ENCODE data around the gene LRRC23. TPM values are rescaled to one million over a fixed set of nuclear protein-coding genes. Genes with fewer than 3 reads are reported as not detected.

Gene LRRC23
- total and polyA plus RNA-seq, 2 donors (not counting 1 experiment from before 2014, with no cell fraction given) = 5.3 to 14.4 TPM

DNA sequence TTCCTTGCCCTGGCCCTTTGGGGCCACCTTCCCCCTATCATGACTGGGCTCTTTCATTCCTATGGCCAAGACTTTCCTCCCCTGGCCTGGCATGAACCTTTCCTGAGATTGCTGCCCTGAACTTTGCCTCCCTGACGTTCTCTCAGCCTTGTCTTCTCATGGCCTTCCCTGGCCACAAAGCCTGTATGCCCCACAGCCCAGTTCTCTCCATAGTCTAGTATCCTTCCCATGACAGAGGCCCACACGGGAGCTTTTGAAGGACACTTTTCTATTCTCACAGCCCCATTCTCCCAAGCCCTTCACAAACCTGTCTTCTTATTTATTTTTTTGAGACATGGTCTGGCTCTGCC, 34.5 kb downstream of the LRRC23 start:
- Histone ChIP-seq H3K4me3 (ENCODE audit: control extremely low read depth in 1 of 5, extremely low read depth in 1 of 5, insufficient read depth in 1 of 5, low read depth in 2 of 5, low read length in 4 of 5) (no peak overlapping the region), H2AFZ (ENCODE audit: insufficient read depth, low read depth, low read length, poor library complexity, severe bottlenecking) (no peak overlapping the region), H3K36me3 (replicated peaks in 1 of 2; ENCODE audit: control extremely low read depth in 1 of 2, control insufficient read depth in 1 of 2, extremely low read depth in 1 of 2, insufficient read depth in 2 of 2, low read length in 1 of 2) (peaks cover 0 to 13% of the 10 kb centered on the region in 2 experiments), H3K79me2 (ENCODE audit: control insufficient read depth, insufficient read depth, low read length) (peaks cover 20% of the 10 kb centered on the region), H3K27me3 (replicated peaks in 1 of 4; ENCODE audit: control extremely low read depth in 1 of 4, control insufficient read depth in 3 of 4, insufficient read depth in 4 of 4, low read length in 3 of 4) (no peaks in the 10 kb centered on the region), H3K27ac (ENCODE audit: low read length in 2 of 2) (no peak overlapping the region), H3K4me1 (ENCODE audit: control insufficient read depth in 2 of 2, insufficient read depth in 2 of 2, low read length in 2 of 2) (peaks cover 24 to 45% of the 10 kb centered on the region in 2 donors), H4K20me1 (ENCODE audit: control insufficient read depth, insufficient read depth, low read length, poor library complexity, severe bottlenecking) (no peaks in the 10 kb centered on the region), H3K9me3 (ENCODE audit: control extremely low read depth in 1 of 3, control insufficient read depth in 2 of 3, insufficient read depth in 1 of 3, low read length in 2 of 3) (no peaks in the 10 kb centered on the region), H3K9ac (ENCODE audit: low read length) (no peak overlapping the region), H3K4me2 (replicated peaks; ENCODE audit: low read depth, low read length, poor library complexity, severe bottlenecking) (no peak overlapping the region)
- ATAC-seq (ENCODE audit: low read depth) (no peak), DNase-seq (no peak)
- H3K4me3 Mint-ChIP-seq = peak overlapping the region; percentile 66
- H3K4me1 Mint-ChIP-seq = peaks cover 42% of the 10 kb centered on the region
- peak overlapping the region; percentile 86 for H3K27ac Mint-ChIP-seq
- WGBS (ENCODE audit: insufficient coverage) = 89% methylated on average over 2 of the region's 2 CpGs
- TF ChIP-seq, protein P1, sequence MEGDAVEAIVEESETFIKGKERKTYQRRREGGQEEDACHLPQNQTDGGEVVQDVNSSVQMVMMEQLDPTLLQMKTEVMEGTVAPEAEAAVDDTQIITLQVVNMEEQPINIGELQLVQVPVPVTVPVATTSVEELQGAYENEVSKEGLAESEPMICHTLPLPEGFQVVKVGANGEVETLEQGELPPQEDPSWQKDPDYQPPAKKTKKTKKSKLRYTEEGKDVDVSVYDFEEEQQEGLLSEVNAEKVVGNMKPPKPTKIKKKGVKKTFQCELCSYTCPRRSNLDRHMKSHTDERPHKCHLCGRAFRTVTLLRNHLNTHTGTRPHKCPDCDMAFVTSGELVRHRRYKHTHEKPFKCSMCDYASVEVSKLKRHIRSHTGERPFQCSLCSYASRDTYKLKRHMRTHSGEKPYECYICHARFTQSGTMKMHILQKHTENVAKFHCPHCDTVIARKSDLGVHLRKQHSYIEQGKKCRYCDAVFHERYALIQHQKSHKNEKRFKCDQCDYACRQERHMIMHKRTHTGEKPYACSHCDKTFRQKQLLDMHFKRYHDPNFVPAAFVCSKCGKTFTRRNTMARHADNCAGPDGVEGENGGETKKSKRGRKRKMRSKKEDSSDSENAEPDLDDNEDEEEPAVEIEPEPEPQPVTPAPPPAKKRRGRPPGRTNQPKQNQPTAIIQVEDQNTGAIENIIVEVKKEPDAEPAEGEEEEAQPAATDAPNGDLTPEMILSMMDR (IDR thresholded peaks at IDR 0.05) = no peak
- TF ChIP-seq EZH2 (IDR thresholded peaks at IDR 0.05; ENCODE audit: borderline replicate concordance, insufficient read depth, low read depth, low read length, poor library complexity, severe bottlenecking) = no peak
- H3K27me3 Mint-ChIP-seq = no peaks in the 10 kb centered on the region
- ChIA-PET CTCF (interaction anchor here (0.8 to 16.6 kb wide), 13 partner anchors 8 to 250 kb away, joined by 3 to 944 read pairs (median 4); partner anchors contain the start of gene ZNF384), POLR2A (interaction anchor here (1.1 to 18.5 kb wide), 3 partner anchors 19 to 70 kb away, joined by 3 to 662 read pairs (median 3); partner anchors contain the start of genes PTPN6 and SPSB2)
- intact Hi-C loops (cut with micrococcal nuclease) = loop anchor here (5.0 kb wide), 1 partner anchor 87 kb away; the partner anchor contains the start of genes CDCA3 and USP5
- no peaks in the 10 kb centered on the region for H3K9me3 Mint-ChIP-seq (ENCODE audit: insufficient read depth)

DNA sequence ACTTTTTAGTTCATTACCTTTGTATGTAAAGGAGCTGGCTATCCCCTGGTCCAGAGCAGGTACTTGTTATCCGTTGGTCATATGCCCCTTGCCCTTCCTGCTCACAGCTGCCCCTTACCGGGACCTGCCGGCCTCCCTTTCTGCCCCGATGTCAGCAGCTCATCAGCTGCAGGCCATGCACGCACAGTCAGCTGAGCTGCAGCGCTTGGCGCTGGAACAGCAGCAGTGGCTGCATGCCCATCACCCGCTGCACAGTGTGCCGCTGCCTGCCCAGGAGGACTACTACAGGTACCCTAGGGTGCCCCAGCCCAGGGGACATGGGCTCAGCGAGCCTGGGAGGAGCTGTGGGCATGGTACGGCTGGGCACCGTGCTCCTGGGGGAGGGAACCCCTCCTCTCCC, 36.6 kb downstream of the LRRC23 start:
- no peak overlapping the region for H3K27ac ChIP-seq (ENCODE audit: low read length in 2 of 2)
- no peaks in the 10 kb centered on the region for H3K27me3 ChIP-seq (replicated peaks in 1 of 4; ENCODE audit: control extremely low read depth in 1 of 4, control insufficient read depth in 3 of 4, insufficient read depth in 4 of 4, low read length in 3 of 4)
- Mint-ChIP-seq H3K4me1 (peaks cover 56% of the 10 kb centered on the region), H3K4me3 (no peak overlapping the region), H3K27ac (peak overlapping the region; percentile 46), H3K9me3 (ENCODE audit: insufficient read depth) (no peaks in the 10 kb centered on the region), H3K27me3 (no peaks in the 10 kb centered on the region)
- H3K4me2 ChIP-seq (replicated peaks; ENCODE audit: low read depth, low read length, poor library complexity, severe bottlenecking) = no peak overlapping the region
- peaks cover 37 to 60% of the 10 kb centered on the region in 2 donors for H3K4me1 ChIP-seq (ENCODE audit: control insufficient read depth in 2 of 2, insufficient read depth in 2 of 2, low read length in 2 of 2)
- TF ChIP-seq EZH2 (IDR thresholded peaks at IDR 0.05; ENCODE audit: borderline replicate concordance, insufficient read depth, low read depth, low read length, poor library complexity, severe bottlenecking) = no peak
- TF ChIP-seq, protein P1 (IDR thresholded peaks at IDR 0.05) = no peak
- no peaks in the 10 kb centered on the region for H3K9me3 ChIP-seq (ENCODE audit: control extremely low read depth in 1 of 3, control insufficient read depth in 2 of 3, insufficient read depth in 1 of 3, low read length in 2 of 3)
- intact Hi-C loops (cut with micrococcal nuclease) = loop anchor here (10.0 kb wide), 1 partner anchor 306 kb away; the partner anchor contains the start of gene LPAR5
- 97% methylated on average over 11 of the region's 12 CpGs for WGBS (ENCODE audit: insufficient coverage)
- H3K4me3 ChIP-seq (ENCODE audit: control extremely low read depth in 1 of 5, extremely low read depth in 1 of 5, insufficient read depth in 1 of 5, low read depth in 2 of 5, low read length in 4 of 5) = no peak overlapping the region
- no peak for DNase-seq
- peaks cover 0 to 10% of the 10 kb centered on the region in 2 experiments for H3K36me3 ChIP-seq (replicated peaks in 1 of 2; ENCODE audit: control extremely low read depth in 1 of 2, control insufficient read depth in 1 of 2, extremely low read depth in 1 of 2, insufficient read depth in 2 of 2, low read length in 1 of 2)
- peaks cover 19% of the 10 kb centered on the region for H3K79me2 ChIP-seq (ENCODE audit: control insufficient read depth, insufficient read depth, low read length)
- CTCF ChIA-PET = interaction anchor here (0.8 to 16.6 kb wide), 7 partner anchors 16 to 167 kb away, joined by 3 to 944 read pairs (median 4); partner anchors contain the start of gene SPSB2
- POLR2A ChIA-PET = interaction anchor here (0.7 to 18.5 kb wide), 2 partner anchors 17 to 68 kb away, joined by 3 to 662 read pairs; partner anchors contain the start of genes PTPN6 and SPSB2
- ATAC-seq (ENCODE audit: low read depth) = no peak
- no peaks in the 10 kb centered on the region for H4K20me1 ChIP-seq (ENCODE audit: control insufficient read depth, insufficient read depth, low read length, poor library complexity, severe bottlenecking)
- no peak overlapping the region for H2AFZ ChIP-seq (ENCODE audit: insufficient read depth, low read depth, low read length, poor library complexity, severe bottlenecking)
- H3K9ac ChIP-seq (ENCODE audit: low read length) = no peak overlapping the region

All from B cell (primary cell).